GM20431 (cell line): ENCODE data around the gene FBXW11.

ENCODE experiments used
- in situ Hi-C: fragments of 300-500 bp; cut with MseI, MboI; formaldehyde crosslinking; loops from one replicate; pipeline ENCODE4 v1.15.0; 2020; ENCODE audit warnings: low sequenced_read_pairs; ENCODE audit not compliant: unreplicated experiment

The FBXW11 gene

GRCh38 chr5:172006321-172007174 lies at the start of gene FBXW11:
FBXW11 (minus strand) TSS chr5:172006638; CDS start chr5:172006502, 136 bp downstream.
- in situ Hi-C loops = no loop called here

- in situ Hi-C loops = no loop called here
Measured at GRCh38 chr5:172055996-172056395, 49.6 kb upstream of the FBXW11 start.

GRCh38 chr5:172055421-172055820 lies 49.0 kb upstream of the FBXW11 start:
- in situ Hi-C loops = no loop called here

GRCh38 chr5:172054611-172055153 lies 48.2 kb upstream of the FBXW11 start:
- in situ Hi-C loops = no loop called here

GRCh38 chr5:172052450-172053236 lies 46.2 kb upstream of the FBXW11 start:
- in situ Hi-C loops = no loop called here

GRCh38 chr5:172051643-172052339 lies 45.4 kb upstream of the FBXW11 start:
- in situ Hi-C loops = no loop called here

GRCh38 chr5:172050080-172050479 lies 43.6 kb upstream of the FBXW11 start:
- in situ Hi-C loops = no loop called here

GRCh38 chr5:172049226-172049796 lies 42.9 kb upstream of the FBXW11 start:
- in situ Hi-C loops = loop anchor here (10.0 to 25.0 kb wide), 2 partner anchors 145 to 637 kb away; partner anchors contain the start of gene FGF18

- in situ Hi-C loops = loop anchor here (10.0 to 25.0 kb wide), 2 partner anchors 144 to 636 kb away; partner anchors contain the start of gene FGF18
Measured at GRCh38 chr5:172048539-172049101, 42.2 kb upstream of the FBXW11 start.

- in situ Hi-C loops = loop anchor here (10.0 to 25.0 kb wide), 2 partner anchors 143 to 636 kb away; partner anchors contain the start of gene FGF18
Measured at GRCh38 chr5:172048170-172048422, 41.7 kb upstream of the FBXW11 start.

GRCh38 chr5:172046593-172046992 lies 40.2 kb upstream of the FBXW11 start:
- in situ Hi-C loops = loop anchor here (10.0 to 25.0 kb wide), 2 partner anchors 142 to 634 kb away; partner anchors contain the start of gene FGF18

GRCh38 chr5:172045315-172045632 lies 38.8 kb upstream of the FBXW11 start:
- in situ Hi-C loops = loop anchor here (10.0 to 25.0 kb wide), 2 partner anchors 140 to 633 kb away; partner anchors contain the start of gene FGF18

- in situ Hi-C loops = loop anchor here (10.0 to 25.0 kb wide), 2 partner anchors 140 to 632 kb away; partner anchors contain the start of gene FGF18
Measured at GRCh38 chr5:172044631-172045314, 38.3 kb upstream of the FBXW11 start.

GRCh38 chr5:172043865-172044264 lies 37.4 kb upstream of the FBXW11 start:
- in situ Hi-C loops = loop anchor here (10.0 to 25.0 kb wide), 2 partner anchors 139 to 632 kb away; partner anchors contain the start of gene FGF18

GRCh38 chr5:172042183-172042582 lies 35.7 kb upstream of the FBXW11 start:
- in situ Hi-C loops = loop anchor here (10.0 to 25.0 kb wide), 2 partner anchors 137 to 630 kb away; partner anchors contain the start of gene FGF18

GRCh38 chr5:172038167-172038566 lies 31.7 kb upstream of the FBXW11 start:
- in situ Hi-C loops = loop anchor here (25.0 kb wide), 1 partner anchor 626 kb away; the partner anchor contains the start of gene FGF18

GRCh38 chr5:172035049-172035448 lies 28.6 kb upstream of the FBXW11 start:
- in situ Hi-C loops = loop anchor here (25.0 kb wide), 1 partner anchor 623 kb away; the partner anchor contains the start of gene FGF18

GRCh38 chr5:172031894-172032461 lies 25.5 kb upstream of the FBXW11 start:
- in situ Hi-C loops = loop anchor here (25.0 kb wide), 1 partner anchor 620 kb away; the partner anchor contains the start of gene FGF18
